AG08396 (cell line): Measurements from ENCODE around the gene MRM3.
"Not testable (repeated sequence)": the region's sequence is repeated elsewhere in the genome, so short reads cannot be mapped to it uniquely, and the experiment has no call there.

ENCODE experiments used
- DNase-seq: peaks from one replicate; pipeline ENCODE4 v3.0.0; 2012; ENCODE audit warnings: low spot score, mixed read lengths

The MRM3 gene

DNA sequence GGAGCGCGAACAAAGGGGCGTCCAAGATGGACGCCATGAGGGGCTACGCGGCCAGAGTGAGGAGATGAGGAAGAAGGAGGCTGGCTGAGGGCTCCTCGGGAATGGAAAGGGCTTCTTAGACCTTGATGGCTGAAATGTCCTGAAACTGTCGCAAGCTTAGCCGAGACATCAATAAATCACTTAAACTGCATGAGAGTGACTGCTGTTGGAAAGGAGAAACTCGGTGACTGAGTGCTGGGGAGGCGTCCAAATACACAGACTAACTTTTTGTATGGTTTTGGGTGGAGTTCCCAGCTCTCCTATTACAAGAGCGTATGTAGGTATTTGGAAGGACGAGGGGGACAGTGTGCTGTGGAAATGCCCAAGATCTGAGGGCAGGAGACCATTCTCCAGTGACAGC is 28.7 kb upstream of the MRM3 start:
- no peak for DNase-seq

- not testable (repeated sequence) for DNase-seq
Observed at GRCh38 chr17:755319-755961, 26.7 kb upstream of the MRM3 start.

GRCh38 chr17:756010-756567 is 26.1 kb upstream of the MRM3 start:
- DNase-seq: not testable (repeated sequence)

DNA sequence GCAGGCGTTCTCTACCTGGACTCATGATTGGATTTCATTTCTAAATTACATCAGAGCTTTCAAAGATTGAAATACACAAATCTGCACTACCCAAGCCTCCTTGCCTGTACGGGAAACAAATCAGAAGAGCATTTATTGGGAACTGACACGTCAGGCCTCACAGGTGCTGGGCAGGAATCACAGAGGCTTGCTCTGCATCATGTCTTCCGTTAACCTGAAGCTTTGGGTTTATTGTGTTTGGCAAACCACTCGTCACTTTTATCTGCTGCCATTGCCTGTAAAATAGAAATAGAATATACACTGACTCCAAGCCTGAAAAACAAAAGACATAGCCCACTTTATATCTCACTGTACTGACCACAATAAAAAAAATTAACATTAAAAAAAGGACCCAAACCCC is 22.2 kb upstream of the MRM3 start:
- no peak for DNase-seq

- DNase-seq: no peak
Observed at GRCh38 chr17:760371-760770, 21.8 kb upstream of the MRM3 start.

GRCh38 chr17:767076-767475 is 15.1 kb upstream of the MRM3 start:
- no peak for DNase-seq

DNA sequence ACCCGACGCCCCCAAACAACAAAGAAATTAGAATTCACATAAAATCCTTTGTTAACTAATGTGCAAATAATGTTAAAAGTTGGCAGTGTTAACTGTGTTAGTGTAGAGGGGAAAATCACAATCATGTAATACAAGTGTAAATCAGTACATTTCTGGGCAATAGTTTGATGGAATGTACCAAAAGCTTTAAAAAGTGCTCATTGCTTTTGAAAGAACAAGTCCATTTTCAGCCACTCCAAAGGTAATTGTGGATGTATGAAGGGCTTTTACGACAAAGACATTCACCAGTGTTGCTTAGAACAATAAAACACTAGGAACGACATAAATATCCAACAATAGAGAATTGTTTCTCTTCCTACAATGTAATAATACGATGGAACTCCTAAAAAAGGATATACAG is 9.1 kb upstream of the MRM3 start:
- no peak for DNase-seq

GRCh38 chr17:773467-774312 is 8.5 kb upstream of the MRM3 start:
- DNase-seq: no peak

DNA sequence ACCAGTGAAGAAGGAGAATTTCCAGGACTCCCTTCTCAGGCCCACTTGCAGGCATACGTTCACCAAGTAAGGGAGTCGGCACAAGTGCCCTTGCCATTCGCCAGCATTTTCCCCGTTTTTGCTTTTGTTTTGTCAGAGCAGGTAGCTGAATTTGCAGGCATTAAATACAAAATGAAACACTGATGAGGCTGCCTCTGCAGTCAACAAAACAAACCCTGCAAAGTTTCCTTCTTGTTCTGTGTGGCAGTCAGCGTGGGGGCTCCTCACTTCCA is 7.9 kb upstream of the MRM3 start:
- no peak for DNase-seq

DNA sequence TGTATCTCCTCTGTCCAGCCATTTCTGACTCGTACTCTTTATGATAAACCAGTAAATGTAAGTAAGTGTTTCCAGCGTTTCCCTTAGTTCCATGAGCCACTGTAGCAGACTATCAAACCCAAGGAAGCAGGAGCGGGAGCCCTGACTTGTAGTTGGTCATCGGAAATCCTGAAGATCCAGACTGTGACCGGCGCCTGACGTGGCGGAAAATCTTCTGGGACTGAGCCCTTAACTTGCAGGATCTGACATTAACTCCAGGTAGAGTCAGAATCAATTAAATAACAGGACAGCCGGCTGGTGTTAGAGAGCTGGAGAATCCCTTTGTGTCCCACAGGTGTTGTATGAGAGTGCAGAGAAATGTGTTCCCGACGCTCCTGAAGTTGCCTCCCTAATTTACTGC is 4.1 kb upstream of the MRM3 start:
- DNase-seq: no peak

- DNase-seq: peak; percentile 22
Observed at GRCh38 chr17:784143-784542, 2.0 kb downstream of the MRM3 start.

DNA sequence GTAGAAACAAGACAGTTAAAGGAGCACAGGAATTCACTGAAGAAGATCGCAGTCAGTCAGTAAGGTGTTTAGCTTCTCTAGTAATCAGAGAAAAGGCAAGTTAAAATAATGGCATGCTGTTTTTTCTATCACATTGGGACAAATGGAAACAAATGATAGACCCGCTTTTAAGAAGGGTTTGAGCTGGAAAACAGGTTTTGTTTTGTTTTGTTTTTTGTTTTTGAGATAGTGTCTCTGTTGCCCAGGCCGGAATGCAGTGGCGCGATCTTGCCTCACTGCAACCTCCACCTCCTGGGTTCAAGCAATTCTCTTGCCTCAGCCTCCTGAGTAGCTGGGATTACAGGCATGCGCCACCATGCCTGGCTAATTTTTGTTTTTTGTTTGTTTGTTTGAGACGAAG is 3.7 kb downstream of the MRM3 start:
- DNase-seq: not testable (repeated sequence)

DNA sequence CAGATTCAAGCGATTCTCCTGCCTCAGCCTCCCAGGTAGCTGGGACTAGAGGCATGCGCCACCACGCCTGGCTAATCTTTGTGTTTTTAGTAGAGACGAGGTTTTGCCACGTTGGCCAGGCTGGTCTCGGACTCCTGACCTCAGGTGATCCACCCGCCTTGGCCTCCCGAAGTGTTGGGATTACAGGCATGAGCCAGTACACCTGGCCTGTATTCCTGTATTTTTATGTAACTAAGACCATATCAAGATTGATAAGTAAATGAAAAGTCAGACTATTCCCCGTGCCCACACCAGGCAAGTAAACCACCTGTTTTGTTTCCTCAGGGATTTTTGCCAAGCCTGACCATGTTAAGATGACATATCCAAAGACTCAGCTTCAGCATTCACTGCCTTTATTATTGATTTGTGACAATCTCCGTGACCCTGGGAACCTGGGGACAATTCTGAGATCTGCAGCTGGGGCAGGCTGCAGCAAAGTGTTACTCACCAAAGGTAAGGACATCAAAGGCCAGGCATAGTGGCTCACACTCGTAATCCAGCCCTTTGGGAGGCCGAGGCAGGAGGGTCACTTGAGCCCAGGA is 5.6 kb downstream of the MRM3 start:
- DNase-seq: no peak

DNA sequence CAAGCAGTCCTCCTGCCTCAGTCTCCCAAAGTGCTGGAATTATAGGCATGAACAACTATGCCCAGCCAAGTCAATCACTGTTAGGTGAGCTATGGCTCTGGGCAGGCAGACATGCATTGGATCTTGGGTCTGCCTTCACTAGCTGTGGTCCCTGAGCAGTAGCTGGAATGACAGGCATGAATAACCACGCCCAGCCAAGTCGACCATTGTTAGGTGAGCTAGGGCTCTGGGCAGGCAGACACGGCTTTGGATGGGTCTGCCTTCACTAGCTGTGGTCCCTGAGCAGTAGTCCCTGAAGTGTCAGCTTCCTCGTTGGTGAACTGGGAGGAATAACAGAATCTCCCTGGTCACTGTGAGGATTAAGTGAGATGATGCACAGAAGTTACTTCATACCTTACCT is 6.4 kb downstream of the MRM3 start:
- DNase-seq: no peak

- no peak for DNase-seq
Observed at GRCh38 chr17:789160-789840, 7.1 kb downstream of the MRM3 start.

DNA sequence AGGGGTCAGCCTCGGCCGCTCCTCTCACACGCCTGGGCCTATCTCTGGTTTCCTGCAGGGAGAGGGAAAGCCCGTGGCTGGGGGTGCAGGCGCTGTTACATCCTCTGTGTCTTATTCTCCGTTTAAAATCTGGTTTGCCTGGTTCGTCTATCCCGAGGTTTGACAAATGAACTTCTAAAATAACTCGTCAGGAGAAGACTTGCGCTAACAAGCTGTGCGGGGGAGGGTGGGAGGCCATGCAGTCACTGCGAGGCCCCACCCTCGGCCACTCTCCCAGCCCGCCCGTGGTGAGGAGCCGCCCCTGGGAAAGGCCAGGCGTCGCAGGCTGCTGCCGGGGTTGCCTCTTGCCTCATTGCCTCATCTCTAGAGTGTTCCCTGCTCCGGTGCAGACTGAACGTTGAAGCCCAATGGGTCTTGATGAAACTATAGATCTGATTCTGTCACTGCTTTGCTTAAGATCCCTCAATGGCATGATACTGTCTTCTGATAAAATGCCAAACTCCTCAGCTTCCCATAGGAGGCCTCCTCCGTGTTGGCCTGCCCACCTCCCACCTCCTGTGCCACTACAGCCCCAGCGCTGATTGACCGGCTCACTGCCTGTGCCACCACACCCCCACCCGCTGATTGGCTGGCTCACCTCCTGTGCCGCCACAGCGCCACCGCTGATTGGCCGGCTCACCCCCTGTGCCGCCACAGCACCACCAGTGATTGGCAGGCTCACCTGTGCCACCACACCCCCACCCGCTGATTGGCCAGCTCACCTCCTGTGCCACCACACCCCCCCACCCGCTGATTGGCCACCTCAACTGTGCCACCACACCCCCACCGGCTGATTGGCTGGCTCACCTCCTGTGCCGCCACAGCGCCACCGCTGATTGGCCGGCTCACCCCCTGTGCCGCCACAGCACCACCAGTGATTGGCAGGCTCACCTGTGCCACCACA is 8.0 kb downstream of the MRM3 start:
- DNase-seq: peak; percentile 10

DNA sequence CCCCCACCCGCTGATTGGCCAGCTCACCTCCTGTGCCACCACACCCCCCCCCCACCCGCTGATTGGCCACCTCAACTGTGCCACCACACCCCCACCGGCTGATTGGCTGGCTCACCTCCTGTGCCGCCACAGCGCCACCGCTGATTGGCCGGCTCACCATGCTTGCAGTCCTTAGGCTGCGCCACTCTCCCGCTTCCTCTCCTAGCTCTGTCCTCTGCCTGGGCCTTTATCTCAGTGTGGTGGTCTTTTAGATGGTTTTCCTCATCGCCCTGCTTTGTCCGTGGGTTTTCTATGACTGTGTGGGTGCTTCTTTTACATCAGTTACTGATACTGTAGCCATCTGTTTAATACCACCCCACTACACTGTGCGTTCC is 8.7 kb downstream of the MRM3 start:
- peak; percentile 6 for DNase-seq

GRCh38 chr17:791829-792228 is 9.7 kb downstream of the MRM3 start:
- no peak for DNase-seq

- no peak for DNase-seq
Observed at GRCh38 chr17:792277-792676, 10.1 kb downstream of the MRM3 start.

DNA sequence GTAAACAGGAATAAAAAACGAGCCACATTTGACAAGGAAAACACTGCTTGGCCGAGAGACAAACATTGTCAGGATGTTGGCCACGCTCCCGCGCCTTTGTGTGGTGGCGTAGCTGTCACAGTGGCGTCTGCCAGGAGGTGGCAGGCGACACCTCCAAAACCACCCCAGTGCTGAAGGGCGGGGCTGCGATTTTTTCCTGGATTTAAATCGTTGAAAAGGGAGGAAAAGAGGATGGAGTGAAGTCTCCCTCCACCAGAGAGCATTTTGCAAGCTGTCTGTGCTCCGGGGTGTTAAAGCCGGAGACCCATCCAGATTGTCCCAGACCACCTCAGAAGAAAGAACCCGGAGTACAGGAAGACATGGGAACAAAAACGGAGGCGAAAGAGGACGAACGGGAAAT is 12.7 kb downstream of the MRM3 start:
- peak; percentile 88 for DNase-seq

DNA sequence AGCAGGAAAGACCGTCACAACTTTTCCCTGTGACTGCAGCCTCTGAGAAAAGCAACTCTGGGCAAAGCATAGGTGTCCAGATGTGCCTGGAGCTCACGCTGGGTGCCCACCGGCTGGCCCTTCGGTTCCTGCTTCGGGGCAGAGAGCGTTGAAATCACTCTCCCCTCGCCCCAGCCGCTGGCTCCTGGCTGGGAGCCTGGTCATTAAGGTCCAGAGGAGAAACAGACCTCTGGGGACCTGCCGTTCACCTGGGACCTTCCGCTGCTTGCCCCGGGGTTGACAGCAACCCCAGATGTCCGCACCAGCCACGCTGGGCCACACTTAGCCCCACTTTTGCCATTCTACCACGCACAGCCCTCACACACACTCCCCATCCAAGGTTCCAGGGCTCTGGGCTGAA is 13.1 kb downstream of the MRM3 start:
- no peak for DNase-seq

- DNase-seq: no peak
Observed at GRCh38 chr17:795721-796120, 13.6 kb downstream of the MRM3 start.
